ENCODE data around the gene CARD14.
"Not testable (repeated sequence)": the region's sequence is repeated elsewhere in the genome, so short reads cannot be mapped to it uniquely, and the experiment has no call there.

CARD14 gene

GRCh38 chr17:80223838-80224497 lies 54.1 kb downstream of the CARD14 start:
- DNase-seq (ENCODE audit: low read depth), result no peak

- no peak for DNase-seq (ENCODE audit: low read depth)
Observed at GRCh38 chr17:80224683-80225082, 54.9 kb downstream of the CARD14 start.

DNA sequence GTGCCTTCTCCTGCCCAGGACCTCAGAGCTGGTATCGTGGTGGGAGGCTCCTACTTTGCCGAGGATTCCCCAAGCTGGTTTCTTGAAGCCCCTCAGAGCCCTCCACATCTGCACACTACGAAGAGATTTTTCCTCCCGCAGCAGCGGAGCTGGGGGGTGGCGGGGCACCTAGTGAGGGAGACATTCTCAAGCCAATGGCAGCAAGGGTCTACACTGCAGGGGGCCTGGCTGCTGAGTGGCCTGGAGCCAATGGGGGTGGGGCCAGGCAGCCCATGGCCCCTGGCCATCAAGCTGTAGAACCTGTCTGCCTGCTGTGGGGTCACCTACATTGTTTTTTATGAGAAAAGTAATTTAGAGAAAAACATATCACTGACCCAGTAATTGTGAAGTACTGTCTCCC lies 55.4 kb downstream of the CARD14 start:
- DNase-seq (ENCODE audit: low read depth), result no peak

- DNase-seq (ENCODE audit: low read depth), result no peak
Observed at GRCh38 chr17:80227156-80227555, 57.3 kb downstream of the CARD14 start.

DNA sequence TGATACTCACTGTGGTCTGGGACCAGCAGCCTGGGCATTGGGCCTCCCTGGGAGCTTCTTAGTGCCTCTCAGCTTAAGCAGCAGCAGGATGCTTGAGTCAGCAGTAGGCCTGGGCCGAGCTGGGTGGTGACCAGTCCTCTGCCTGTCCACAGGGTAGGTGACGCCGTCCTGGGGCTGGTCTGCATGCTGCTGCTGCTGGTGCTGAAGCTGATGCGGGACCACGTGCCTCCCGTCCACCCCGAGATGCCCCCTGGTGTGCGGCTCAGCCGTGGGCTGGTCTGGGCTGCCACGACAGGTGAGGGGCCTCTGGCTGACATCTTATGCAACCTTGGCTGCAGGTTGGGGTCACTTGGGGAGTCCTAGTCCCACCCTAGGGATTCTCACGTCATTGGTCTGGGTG lies 57.8 kb downstream of the CARD14 start:
- no peak for DNase-seq (ENCODE audit: low read depth)

GRCh38 chr17:80228477-80228876 lies 58.6 kb downstream of the CARD14 start:
- DNase-seq (ENCODE audit: low read depth), result no peak

DNA sequence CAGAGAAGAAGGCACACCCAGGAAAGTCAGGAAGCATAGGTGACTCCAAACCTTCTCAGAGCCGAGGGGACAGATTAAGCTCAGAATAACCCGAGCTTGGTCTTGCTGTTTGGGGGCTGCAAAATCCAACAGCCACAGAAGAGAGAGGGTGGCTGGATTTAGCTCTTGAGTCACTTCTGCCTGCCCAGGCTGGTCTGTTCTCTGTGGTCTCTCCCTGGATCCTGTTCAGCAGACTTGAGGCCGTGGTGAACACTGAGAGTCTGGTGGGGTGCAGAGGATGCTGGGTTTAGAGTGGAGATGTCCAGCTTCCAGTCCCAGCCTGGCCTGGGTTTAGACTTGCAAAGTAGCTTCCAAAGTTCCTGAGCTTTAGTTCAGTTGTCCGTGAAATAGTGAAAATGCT lies 59.2 kb downstream of the CARD14 start:
- DNase-seq (ENCODE audit: low read depth), result no peak

DNA sequence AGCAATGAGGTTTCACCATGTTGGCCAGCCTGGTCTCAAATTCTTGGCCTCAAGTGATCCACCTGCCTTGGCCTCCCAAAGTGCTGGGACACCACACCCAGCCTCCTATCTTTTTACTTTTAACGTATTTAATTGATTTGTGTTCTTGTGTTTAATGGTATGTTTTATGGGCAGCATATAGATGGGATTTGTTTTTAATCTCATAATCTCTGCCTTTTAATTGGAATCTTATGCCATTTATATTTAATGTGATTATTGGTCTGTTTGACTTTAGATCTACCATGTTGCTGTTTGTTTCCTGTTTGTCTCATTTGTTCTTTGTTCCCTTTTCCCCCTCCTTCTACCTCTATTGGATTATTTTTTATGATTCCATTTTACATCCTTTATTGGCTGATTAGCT lies 62.6 kb downstream of the CARD14 start:
- DNase-seq (ENCODE audit: low read depth), result no peak

GRCh38 chr17:80233202-80233601 lies 63.4 kb downstream of the CARD14 start:
- no peak for DNase-seq (ENCODE audit: low read depth)

GRCh38 chr17:80236911-80237310 lies 67.1 kb downstream of the CARD14 start:
- no peak for DNase-seq (ENCODE audit: low read depth)

DNA sequence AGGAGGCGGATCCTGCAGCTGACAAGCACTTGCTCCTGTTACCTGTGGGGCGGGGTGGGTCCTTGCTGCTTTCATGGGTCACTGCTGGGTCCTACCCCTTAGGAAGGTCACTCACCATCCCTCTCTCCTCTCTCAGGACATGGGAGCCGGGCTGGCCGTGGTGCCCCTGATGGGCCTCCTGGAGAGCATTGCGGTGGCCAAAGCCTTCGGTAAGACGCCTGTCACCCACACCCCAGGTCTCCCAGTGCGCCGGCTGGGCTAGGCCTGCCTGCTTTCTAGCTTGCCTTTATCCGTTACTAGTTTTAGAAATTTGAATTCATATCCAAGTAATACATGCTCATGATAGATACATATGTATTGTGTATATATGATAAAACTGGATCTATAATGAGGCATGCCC lies 67.6 kb downstream of the CARD14 start:
- no peak for DNase-seq (ENCODE audit: low read depth)

- DNase-seq (ENCODE audit: low read depth), result no peak
Observed at GRCh38 chr17:80242505-80242904, 72.7 kb downstream of the CARD14 start.

- no peak for DNase-seq (ENCODE audit: low read depth)
Observed at GRCh38 chr17:80243526-80244433, 74.0 kb downstream of the CARD14 start.

DNA sequence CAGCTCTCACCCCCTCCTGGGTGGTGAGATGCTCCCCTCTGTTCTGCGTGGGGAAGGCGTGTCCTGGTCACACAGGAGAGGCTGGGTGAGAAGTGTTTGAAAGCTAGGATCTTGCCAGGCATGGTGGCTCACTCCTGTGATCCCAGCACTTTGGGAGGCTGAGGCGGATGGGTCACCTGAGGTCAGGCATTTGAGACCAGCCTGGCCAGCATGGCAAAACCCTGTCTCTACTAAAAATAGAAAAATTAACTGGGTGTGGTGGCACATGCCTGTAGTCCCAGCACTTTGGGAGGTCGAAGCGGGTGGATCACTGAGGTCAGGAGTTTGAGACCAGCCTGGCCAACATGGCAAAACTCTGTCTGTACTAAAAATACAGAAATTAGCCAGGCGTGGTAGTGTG lies 74.6 kb downstream of the CARD14 start:
- DNase-seq (ENCODE audit: low read depth), result not testable (repeated sequence)

GRCh38 chr17:80244871-80245509 lies 75.2 kb downstream of the CARD14 start:
- no peak for DNase-seq (ENCODE audit: low read depth)

DNA sequence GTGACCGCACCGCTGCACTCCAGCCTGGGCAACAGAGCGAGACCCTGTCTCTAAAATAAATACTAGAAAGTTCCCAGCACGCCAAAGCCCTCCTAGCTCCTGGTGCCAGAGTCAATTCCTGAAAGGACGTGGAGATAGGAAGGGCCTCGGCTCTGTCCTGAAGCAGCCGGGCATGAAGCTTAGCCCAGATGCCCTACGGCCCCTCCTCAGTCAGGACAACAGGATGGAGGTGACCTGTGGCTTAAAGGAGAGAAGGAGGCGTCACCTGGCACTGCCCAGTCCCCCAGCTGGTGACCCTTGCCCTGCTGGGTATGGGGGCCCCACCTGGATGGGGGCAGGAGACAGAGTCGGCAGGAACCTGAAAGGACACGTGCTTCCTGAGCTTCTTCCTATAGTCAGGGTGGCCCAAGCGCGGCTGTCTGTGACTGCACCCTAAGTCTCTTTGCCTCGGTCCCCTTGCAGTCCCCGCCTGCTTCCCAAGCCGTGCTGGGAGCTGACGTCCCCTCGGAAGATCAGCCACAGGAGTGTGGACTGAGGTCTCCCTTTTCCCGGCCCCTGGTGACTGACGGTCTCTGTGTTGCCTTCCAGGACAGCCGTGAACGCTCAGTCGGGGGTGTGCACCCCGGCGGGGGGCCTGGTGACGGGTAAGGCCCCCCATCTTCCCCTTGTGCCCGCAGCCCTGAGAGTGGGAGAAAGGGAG lies 75.9 kb downstream of the CARD14 start:
- no peak for DNase-seq (ENCODE audit: low read depth)

GRCh38 chr17:80246266-80246681 lies 76.4 kb downstream of the CARD14 start:
- no peak for DNase-seq (ENCODE audit: low read depth)

- no peak for DNase-seq (ENCODE audit: low read depth)
Observed at GRCh38 chr17:80246726-80247125, 76.9 kb downstream of the CARD14 start.

- no peak for DNase-seq (ENCODE audit: low read depth)
Observed at GRCh38 chr17:80247561-80247960, 77.7 kb downstream of the CARD14 start.

DNA sequence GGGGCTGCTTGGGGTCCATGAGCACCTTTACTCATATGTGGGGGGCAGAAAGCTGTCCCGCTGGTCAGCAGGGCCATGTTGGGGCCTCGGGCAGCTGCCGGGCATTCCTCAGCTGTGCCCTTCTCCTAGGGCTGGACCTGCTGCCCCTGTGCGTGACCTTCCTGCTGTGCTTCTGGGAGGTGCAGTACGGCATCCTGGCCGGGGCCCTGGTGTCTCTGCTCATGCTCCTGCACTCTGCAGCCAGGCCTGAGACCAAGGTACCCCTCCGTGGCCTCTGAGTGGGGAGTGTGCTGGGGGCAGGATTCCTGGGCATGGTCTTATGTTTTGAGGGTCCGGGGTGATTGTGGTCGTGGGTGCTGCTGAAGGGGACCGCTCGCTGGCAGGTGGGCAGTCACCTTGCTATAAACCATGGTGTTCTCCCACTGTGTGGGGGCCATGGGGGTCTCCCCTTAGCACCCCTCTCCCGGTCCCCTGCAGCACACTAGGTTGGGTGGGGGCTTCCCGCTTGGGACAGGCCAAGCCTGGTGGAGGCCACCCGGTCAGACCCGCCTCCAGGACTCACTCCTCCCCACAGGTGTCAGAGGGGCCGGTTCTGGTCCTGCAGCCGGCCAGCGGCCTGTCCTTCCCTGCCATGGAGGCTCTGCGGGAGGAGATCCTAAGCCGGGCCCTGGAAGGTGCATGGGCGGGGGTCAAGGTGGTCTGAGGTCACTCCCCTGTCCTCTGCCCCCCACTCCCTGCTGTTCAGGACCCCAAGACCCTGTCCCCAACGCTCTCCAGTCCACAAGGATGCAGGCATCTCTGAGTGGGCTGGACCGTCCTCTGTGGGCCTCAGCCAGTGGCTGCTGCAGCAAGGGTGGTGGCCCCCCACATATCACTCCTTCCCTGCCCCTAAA lies 78.4 kb downstream of the CARD14 start:
- DNase-seq (ENCODE audit: low read depth), result no peak

Data from EH (cell line).